Right kidney (tissue), 1 donor: ENCODE results near the gene MAML2.
"Not testable (repeated sequence)": the region's sequence is repeated elsewhere in the genome, so short reads cannot be mapped to it uniquely, and the experiment has no call there.

Experiments
- DNase-seq: peaks from one replicate; pipeline ENCODE4 v3.0.0-alpha.2; 2016

MAML2 gene

GRCh38 chr11:96185220-96185768, 157.7 kb downstream of the MAML2 start:
- DNase-seq: no peak

- DNase-seq: not testable (repeated sequence)
These were observed 162.1 kb downstream of the MAML2 start for GRCh38 chr11:96180937-96181336.

GRCh38 chr11:96180341-96180740, 162.7 kb downstream of the MAML2 start:
- DNase-seq: no peak

GRCh38 chr11:96179905-96180304, 163.1 kb downstream of the MAML2 start:
- DNase-seq: no peak

- no peak for DNase-seq
These were observed 164.1 kb downstream of the MAML2 start for GRCh38 chr11:96178887-96179279.

- DNase-seq: no peak
These were observed 164.7 kb downstream of the MAML2 start for GRCh38 chr11:96178049-96178886.

- DNase-seq: no peak
These were observed 165.8 kb downstream of the MAML2 start for GRCh38 chr11:96177146-96177545.

- no peak for DNase-seq
These were observed 169.1 kb downstream of the MAML2 start for GRCh38 chr11:96173906-96174305.

GRCh38 chr11:96173422-96173821, 169.6 kb downstream of the MAML2 start:
- no peak for DNase-seq

- DNase-seq: no peak
These were observed 170.4 kb downstream of the MAML2 start for GRCh38 chr11:96172604-96173003.

- no peak for DNase-seq
These were observed 173.7 kb downstream of the MAML2 start for GRCh38 chr11:96169250-96169649.

GRCh38 chr11:96168623-96169022, 174.4 kb downstream of the MAML2 start:
- no peak for DNase-seq

GRCh38 chr11:96167787-96168186, 175.2 kb downstream of the MAML2 start:
- DNase-seq: no peak

- DNase-seq: no peak
These were observed 175.7 kb downstream of the MAML2 start for GRCh38 chr11:96167203-96167758.

- no peak for DNase-seq
These were observed 180.0 kb downstream of the MAML2 start for GRCh38 chr11:96162816-96163499.

GRCh38 chr11:96161307-96162089, 181.5 kb downstream of the MAML2 start:
- peak; percentile 56 for DNase-seq

GRCh38 chr11:96160732-96161306, 182.2 kb downstream of the MAML2 start:
- DNase-seq: no peak

- no peak for DNase-seq
These were observed 183.0 kb downstream of the MAML2 start for GRCh38 chr11:96159968-96160367.

- no peak for DNase-seq
These were observed 184.9 kb downstream of the MAML2 start for GRCh38 chr11:96158126-96158525.

GRCh38 chr11:96157517-96157873, 185.5 kb downstream of the MAML2 start:
- DNase-seq: no peak

- no peak for DNase-seq
These were observed 186.6 kb downstream of the MAML2 start for GRCh38 chr11:96156379-96156722.
